ENCODE data around the gene GRM4.
"Not testable (repeated sequence)": the region's sequence is repeated elsewhere in the genome, so short reads cannot be mapped to it uniquely, and the experiment has no call there.

- TF ChIP-seq POLR2A (IDR thresholded peaks at IDR 0.05; ENCODE audit: extremely low read depth, insufficient read length); CTCF (IDR thresholded peaks at IDR 0.05; ENCODE audit: low read depth, low read length): not testable (repeated sequence)
Observed at GRCh38 chr6:34016573-34016972, 129.3 kb downstream of the GRM4 start.

Data from NB4 (cell line).